Measurements from ENCODE around the gene UBE2E2.
A peak's percentile ranks its signal among the peaks of the same experiment; 100 is the strongest.

Gene UBE2E2

GRCh38 chr3:23549148-23549910, 346.2 kb downstream of the UBE2E2 start:
- DNase-seq: no peak

DNA sequence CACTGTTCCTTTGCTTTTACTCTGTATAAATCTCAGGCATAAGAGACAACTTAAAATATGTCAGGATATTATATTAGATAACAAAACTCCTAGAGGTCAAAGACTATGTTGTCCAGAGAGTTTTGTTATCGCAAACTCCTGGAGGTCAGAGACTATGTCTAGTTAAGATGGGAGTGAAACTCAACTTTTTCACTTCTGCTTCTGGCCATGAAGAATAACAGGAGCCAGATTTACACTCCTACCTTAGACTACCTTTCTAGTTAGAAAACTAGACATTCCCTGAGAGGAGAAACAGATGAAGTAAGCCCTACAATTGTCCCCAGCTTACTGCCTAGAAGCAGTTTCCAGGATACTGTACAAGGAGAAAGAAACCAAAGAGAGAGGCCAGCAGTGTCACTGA, 347.3 kb downstream of the UBE2E2 start:
- no peak for DNase-seq

DNA sequence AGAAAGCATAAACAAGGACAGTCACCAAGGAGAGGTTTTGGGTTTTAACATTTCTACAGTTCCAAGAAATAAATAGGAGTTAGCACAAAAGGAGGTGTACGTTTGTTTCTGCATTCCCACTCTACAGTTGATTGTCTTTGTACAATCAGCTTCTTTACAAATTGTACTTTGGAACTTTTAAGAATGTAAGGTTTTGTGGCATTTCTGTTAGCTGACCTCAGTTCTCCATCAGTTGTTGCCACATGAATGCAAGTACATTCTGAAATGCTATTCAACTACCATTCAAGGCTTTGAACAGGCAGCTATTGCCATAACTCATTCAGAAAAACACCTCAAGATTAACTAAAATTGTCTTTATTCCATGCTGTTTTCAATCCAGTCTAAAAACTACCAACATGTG, 349.4 kb downstream of the UBE2E2 start:
- DNase-seq: no peak

DNA sequence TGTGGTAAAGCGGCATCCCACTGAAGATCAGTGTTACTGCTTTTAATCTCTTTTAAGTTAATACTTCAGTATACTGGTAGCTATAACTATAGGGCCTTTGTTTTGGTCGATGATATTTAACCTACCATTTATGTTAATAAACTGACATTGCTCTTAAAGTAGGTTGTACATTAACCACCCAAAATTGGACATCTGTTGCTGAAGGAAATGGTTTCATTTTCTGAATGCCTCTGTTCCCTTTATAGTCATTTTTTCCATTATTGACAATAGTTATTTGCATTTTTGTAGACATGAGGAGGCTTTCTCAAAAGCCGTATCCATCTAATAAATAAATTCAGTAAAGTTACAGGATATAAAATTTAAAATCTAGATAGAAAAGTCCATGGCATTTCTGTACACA, 350.2 kb downstream of the UBE2E2 start:
- DNase-seq: no peak

DNA sequence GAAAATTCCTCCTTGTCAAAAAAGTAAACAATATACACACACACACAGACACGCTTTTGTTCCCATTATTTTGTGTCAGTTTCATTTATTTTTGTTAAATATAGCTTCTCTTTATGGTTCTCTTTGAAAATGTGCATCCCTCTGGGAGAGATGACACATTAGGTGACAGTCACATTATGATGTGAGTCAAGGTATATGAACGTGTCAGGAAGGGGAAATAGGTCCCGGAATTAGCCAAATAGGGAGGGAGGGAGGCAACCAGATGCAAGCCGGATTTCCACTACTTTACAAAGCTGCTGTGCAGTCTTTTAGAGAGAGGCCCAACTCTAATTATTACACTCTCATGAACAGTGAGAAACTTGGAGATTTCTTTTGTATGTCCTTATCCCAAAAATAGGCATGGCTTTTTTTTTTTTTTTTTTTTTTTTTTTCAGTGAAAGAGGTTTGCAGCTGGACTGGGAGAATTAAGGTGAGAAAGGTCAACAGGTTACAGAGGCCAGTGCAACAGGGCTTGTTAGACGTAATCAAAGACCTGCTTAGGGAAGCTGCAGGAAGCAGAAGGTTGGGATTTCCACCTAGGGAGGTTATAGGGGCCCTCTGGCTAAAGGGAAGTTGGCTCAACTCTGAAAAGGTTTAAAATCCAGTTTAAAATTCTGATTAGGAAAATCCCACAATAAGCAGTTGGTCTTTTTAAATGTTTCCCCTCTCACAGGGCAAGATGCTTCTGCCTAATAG, 362.1 kb downstream of the UBE2E2 start:
- no peak for DNase-seq

DNA sequence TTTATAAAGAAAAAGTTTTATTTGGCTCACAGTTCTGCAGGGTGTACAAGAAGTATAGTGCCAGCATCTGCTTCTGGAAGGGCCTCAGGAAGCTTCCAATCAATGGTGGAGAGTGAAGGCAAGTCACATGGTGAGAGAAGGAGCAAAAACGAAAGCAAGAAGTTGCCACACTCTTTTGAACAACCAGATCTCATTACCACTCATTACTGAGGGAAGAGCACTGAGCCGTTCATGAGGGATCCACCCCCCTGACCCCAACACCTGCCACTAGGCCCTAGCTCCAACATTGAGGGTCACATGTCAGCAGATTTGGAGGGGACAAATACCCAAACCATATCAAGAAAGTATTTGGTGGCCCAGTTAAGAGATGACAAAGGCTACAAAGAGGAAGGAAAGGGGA, 363.4 kb downstream of the UBE2E2 start:
- no peak for DNase-seq

GRCh38 chr3:23567917-23568316, 364.8 kb downstream of the UBE2E2 start:
- peak; percentile 8 for DNase-seq

DNA sequence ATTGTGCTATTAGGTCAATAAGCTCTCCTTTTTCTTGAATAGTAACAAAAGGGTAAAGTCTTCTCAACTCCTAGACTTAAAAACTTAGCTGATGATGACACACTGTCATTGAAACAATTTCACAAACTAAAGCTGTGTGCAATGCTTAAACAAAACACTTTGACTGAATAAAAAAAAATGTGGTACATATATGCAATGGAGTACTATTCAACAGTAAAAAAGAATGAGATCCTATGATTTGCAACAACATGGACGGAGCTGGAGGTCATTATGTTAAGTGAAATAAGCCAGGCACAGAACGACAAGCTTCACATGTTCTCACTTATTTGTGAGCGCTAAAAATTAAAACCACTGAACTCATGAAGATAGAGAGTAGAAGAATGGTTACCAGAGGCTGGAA, 370.7 kb downstream of the UBE2E2 start:
- no peak for DNase-seq

- no peak for DNase-seq
Measured at GRCh38 chr3:23574822-23575315, 371.7 kb downstream of the UBE2E2 start.

DNA sequence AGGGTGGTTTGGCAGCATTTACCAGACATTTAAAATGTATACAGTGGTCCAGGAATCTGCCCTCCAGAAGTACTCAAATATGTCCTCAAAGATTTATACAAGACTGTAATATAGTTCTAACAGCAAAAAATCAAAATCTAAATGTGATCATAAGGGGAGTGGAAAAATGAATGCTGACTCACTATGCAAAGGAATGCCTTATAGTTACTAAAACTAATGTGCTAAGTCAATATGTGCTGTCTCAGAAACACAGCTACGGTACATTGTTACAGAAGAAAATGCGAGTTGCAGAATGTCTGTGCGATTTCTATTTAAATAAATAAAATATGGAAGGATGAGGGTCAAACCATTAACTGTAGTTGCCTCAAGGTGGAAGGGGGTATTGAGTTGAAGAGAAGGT, 372.6 kb downstream of the UBE2E2 start:
- DNase-seq: peak; percentile 11

GRCh38 chr3:23576379-23576959, 373.3 kb downstream of the UBE2E2 start:
- no peak for DNase-seq

- DNase-seq: no peak
Measured at GRCh38 chr3:23580096-23580713, 377.1 kb downstream of the UBE2E2 start.

GRCh38 chr3:23583980-23584740, 381.0 kb downstream of the UBE2E2 start:
- DNase-seq: no peak

DNA sequence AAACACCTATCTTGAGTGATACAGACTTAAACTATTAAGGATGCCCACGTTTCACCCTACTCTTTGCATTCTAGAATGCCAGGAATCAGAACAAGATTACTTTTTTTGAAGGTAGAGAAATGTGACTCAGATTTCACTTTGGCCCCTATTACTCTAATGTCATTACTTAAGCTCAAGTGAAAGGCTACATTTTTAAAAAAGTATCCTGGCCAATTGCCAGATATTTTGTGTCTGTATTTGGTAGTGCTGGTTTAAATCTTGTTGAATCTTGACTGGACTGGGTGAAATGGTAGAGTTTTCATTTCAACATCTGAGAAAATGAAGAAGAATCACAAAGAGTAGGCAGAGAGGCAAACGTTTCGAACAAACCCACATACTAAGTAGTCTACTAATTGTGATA, 384.4 kb downstream of the UBE2E2 start:
- no peak for DNase-seq

DNA sequence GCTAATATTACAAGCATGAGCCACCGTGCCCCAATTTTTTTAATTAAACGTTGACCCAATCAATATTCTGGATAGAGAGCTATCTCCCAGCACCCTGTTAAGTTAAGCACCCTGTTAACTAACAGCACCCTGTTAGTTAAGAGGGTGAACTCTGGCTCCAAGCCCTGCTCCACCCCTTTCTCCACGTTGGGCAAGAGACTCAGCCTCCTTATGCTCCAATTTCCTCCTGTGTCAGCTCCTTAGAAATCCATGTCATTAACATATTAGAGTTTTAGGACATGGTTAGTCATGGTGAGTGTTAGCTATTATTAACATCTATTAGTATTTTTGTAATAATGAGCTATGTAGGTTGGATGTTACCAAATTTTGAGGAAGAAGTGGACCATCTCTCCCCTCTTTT, 385.4 kb downstream of the UBE2E2 start:
- DNase-seq: no peak

DNA sequence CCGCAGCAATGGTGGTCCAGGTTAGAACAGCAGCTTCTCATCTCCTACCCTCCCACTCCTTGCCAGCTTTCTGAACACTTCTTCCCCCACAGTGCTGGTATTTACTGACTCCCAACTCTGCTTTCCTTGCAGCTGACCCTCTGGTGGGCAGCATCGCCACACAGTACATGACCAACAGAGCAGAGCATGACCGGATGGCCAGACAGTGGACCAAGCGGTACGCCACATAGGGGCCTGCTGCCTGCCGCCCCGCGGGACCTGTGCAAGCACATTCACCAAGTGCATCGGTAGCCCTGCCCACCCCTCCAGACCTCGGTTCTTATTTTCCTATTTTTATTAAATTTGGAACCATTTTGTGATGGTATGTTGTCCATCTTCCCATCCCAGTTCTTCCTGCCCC, 386.5 kb downstream of the UBE2E2 start:
- DNase-seq: no peak

GRCh38 chr3:23590424-23591273, 387.5 kb downstream of the UBE2E2 start:
- no peak for DNase-seq

DNA sequence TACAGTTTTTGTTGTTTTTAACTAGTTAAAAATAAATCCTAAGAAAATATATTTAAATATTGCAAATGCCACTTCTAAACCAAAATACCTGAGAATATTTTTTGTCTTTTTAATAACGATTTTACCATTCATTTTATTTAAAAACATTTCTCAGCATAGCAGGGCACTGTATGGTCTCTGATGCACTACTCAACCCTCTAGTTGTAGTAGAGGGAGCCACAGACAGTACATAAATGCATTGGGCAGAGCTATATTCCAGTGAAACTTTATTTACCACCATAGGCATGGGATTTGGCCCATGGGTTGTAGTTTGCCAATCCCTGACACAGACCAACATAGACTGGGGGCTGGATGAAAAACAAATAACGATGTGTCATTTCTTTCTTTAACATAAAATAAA, 388.2 kb downstream of the UBE2E2 start:
- no peak for DNase-seq

- no peak for DNase-seq
Measured at GRCh38 chr3:23592961-23593931, 390.1 kb downstream of the UBE2E2 start.

- no peak for DNase-seq
Measured at GRCh38 chr3:23594066-23594465, 390.9 kb downstream of the UBE2E2 start.
